GM18505 (cell line): ENCODE results near the gene PPP2R5C.

ENCODE experiments used
- ATAC-seq: cut with Tn5 transposase; IDR thresholded peaks from one replicate; pipeline ENCODE4 v1.9.1; 2021; ENCODE audit not compliant: unreplicated experiment
- POLR2A ChIP-seq: IDR thresholded peaks from 4 replicates; pipeline ENCODE4 v1.6.1; 2011; ENCODE audit warnings: borderline replicate concordance; ENCODE audit not compliant: insufficient read depth, insufficient read length; ENCODE audit errors: extremely low read depth

Gene PPP2R5C

GRCh38 chr14:101858791-101859537 lies 97.5 kb downstream of the PPP2R5C start:
- no peak for TF ChIP-seq POLR2A
- ATAC-seq, result no peak

GRCh38 chr14:101859538-101859902 lies 98.0 kb downstream of the PPP2R5C start:
- TF ChIP-seq POLR2A, result no peak
- ATAC-seq, result no peak

- TF ChIP-seq POLR2A, result no peak
- no peak for ATAC-seq
These were observed 98.4 kb downstream of the PPP2R5C start for GRCh38 chr14:101859958-101860357.

- ATAC-seq, result no peak
- no peak for TF ChIP-seq POLR2A
These were observed 100.0 kb downstream of the PPP2R5C start for GRCh38 chr14:101861464-101861863.

GRCh38 chr14:101862177-101862576 lies 100.7 kb downstream of the PPP2R5C start:
- ATAC-seq, result no peak
- TF ChIP-seq POLR2A, result no peak

GRCh38 chr14:101862711-101863110 lies 101.2 kb downstream of the PPP2R5C start:
- no peak for ATAC-seq
- no peak for TF ChIP-seq POLR2A

GRCh38 chr14:101865288-101865687 lies 103.8 kb downstream of the PPP2R5C start:
- TF ChIP-seq POLR2A, result no peak
- ATAC-seq, result no peak

GRCh38 chr14:101867854-101868253 lies 106.3 kb downstream of the PPP2R5C start:
- no peak for ATAC-seq
- no peak for TF ChIP-seq POLR2A

- no peak for ATAC-seq
- TF ChIP-seq POLR2A, result no peak
These were observed 107.7 kb downstream of the PPP2R5C start for GRCh38 chr14:101869217-101869616.

- no peak for ATAC-seq
- no peak for TF ChIP-seq POLR2A
These were observed 108.9 kb downstream of the PPP2R5C start for GRCh38 chr14:101870273-101870939.

GRCh38 chr14:101872346-101872745 lies 110.8 kb downstream of the PPP2R5C start:
- TF ChIP-seq POLR2A, result no peak
- ATAC-seq, result no peak

- ATAC-seq, result no peak
- TF ChIP-seq POLR2A, result no peak
These were observed 111.7 kb downstream of the PPP2R5C start for GRCh38 chr14:101873076-101873825.

GRCh38 chr14:101873991-101874390 lies 112.5 kb downstream of the PPP2R5C start:
- no peak for ATAC-seq
- TF ChIP-seq POLR2A, result no peak
